Smooth muscle cell (in vitro differentiated cells): ENCODE results near the gene F8A2. TPM values are rescaled to one million over a fixed set of nuclear protein-coding genes. Genes with fewer than 3 reads are reported as not detected.
"Not testable (repeated sequence)": the region's sequence is repeated elsewhere in the genome, so short reads cannot be mapped to it uniquely, and the experiment has no call there.

Experiments used
- DNase-seq: peaks from one replicate; lab custom pipeline; 2025; ENCODE audit not compliant: unreplicated experiment; lab: John Stamatoyannopoulos, UW
- H2AFZ ChIP-seq: fragments of 200-600 bp; sonication (generic); 2 replicates; pipeline ENCODE4 v1.6.0; 2016; ENCODE audit warnings: antibody characterized with exemption, low read depth, mild to moderate bottlenecking
- H3F3A ChIP-seq: fragments of 200-600 bp; sonication (generic); 2 replicates; pipeline ENCODE4 v1.6.0; 2017; ENCODE audit warnings: antibody characterized with exemption, low read depth
- H3K27ac ChIP-seq: fragments of 200-600 bp; sonication (generic); 2 replicates; pipeline ENCODE4 v1.5.1; 2016; ENCODE audit warnings: low read depth, mild to moderate bottlenecking
- H3K27me3 ChIP-seq: fragments of 200-600 bp; sonication (generic); 2 replicates; pipeline ENCODE4 v1.6.1; 2016; ENCODE audit warnings: low read depth, mild to moderate bottlenecking
- H3K36me3 ChIP-seq: fragments of 200-600 bp; sonication (generic); 2 replicates; pipeline ENCODE4 v1.5.1; 2016; ENCODE audit warnings: low read depth
- H3K4me1 ChIP-seq: fragments of 200-600 bp; sonication (generic); 2 replicates; pipeline ENCODE4 v1.5.1; 2016; ENCODE audit warnings: low read depth
- H3K4me2 ChIP-seq: fragments of 200-600 bp; sonication (generic); 2 replicates; pipeline ENCODE4 v1.6.0; 2016; ENCODE audit warnings: mild to moderate bottlenecking
- H3K4me3 ChIP-seq: fragments of 200-600 bp; sonication (generic); 2 replicates; pipeline ENCODE4 v1.5.1; 2016; ENCODE audit warnings: mild to moderate bottlenecking
- H3K79me2 ChIP-seq: fragments of 200-600 bp; sonication (generic); 2 replicates; pipeline ENCODE4 v1.6.0; 2016; ENCODE audit warnings: low read depth, mild to moderate bottlenecking
- H3K9ac ChIP-seq: fragments of 200-600 bp; sonication (generic); 2 replicates; pipeline ENCODE4 v1.6.0; 2016; ENCODE audit warnings: low read depth
- H3K9me3 ChIP-seq: fragments of 200-600 bp; sonication (generic); replicated peaks from 2 replicates; pipeline ENCODE4 v1.5.1; 2016; ENCODE audit warnings: low read depth
- H4K20me1 ChIP-seq: fragments of 200-600 bp; sonication (generic); 2 replicates; pipeline ENCODE4 v1.6.0; 2016; ENCODE audit warnings: low read depth
- CTCF ChIP-seq: fragments of 200-600 bp; sonication (generic); IDR thresholded peaks from 2 replicates; pipeline ENCODE4 v1.5.1; 2017; ENCODE audit warnings: borderline replicate concordance, mild to moderate bottlenecking, antibody characterized with exemption; ENCODE audit not compliant: insufficient read depth, poor library complexity, severe bottlenecking
- WGBS: methylation state at CpG from one replicate; pipeline ENCODE4 v1.1.7; 2016; ENCODE audit warnings: low lambda C conversion rate; 5-methylcytosine and 5-hydroxymethylcytosine counted together
- polyA plus RNA-seq: library from polyadenylated mRNA; unstranded; fragments of >200 nt; fragmentation: Nextera tagmentation; extraction: Ambion mirVana; gene quantifications from 2 replicates; pipeline ENCODE4 v1.2.1, GENCODE V29; 2016
- total RNA-seq: library from RNA; depleted of rRNA; stranded (reverse); fragments of >200 nt; gene quantifications from 2 replicates; pipeline ENCODE4 v1.2.3, GENCODE V29; 2014

F8A2 gene
- total RNA-seq (not detected in 2 replicates), polyA plus RNA-seq (not detected in 2 replicates)

GRCh38 chrX:155381843-155382528, at the start of gene F8A2:
F8A2 (plus strand) TSS chrX:155382095; CDS start chrX:155382115, 20 bp downstream.
- not testable (repeated sequence) for H3K4me3 ChIP-seq, H3K9me3 ChIP-seq, H4K20me1 ChIP-seq, H2AFZ ChIP-seq, H3K9ac ChIP-seq, H3K4me1 ChIP-seq, H3K27me3 ChIP-seq, H3K27ac ChIP-seq, H3K36me3 ChIP-seq, H3K4me2 ChIP-seq, DNase-seq, H3K79me2 ChIP-seq, H3F3A ChIP-seq
- no CpG with 5 or more reads among the region's 90 CpGs for WGBS

DNA sequence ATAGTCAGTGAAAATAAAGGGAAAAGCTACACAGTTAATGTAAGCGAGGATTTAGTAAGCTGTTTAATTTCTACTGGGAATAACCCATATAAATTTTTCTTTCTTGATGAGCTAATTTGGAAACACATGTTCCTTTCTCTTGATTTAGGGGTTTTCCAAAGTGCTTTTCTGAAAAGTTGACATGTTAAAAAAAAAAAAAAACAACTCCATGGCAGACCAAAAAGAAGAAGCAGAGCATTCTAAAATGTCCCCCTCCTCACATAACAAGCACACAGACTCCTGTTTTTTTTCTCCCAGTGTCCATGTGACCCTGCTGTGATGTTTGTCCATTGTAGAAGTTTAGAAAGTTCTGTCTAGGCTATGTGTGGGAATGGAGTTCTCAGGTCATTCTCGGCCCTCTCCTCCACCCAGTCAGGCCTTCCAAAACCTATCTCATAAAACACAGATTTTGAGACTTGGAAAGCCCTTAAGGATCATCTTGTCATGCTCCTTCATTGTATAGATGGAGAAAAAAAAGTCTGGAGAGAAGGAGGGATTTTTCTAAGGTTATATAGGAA, 48.3 kb upstream of the F8A2 start:
- Histone ChIP-seq H3K9ac (no peak overlapping the region), H3K9me3 (no peaks in the 10 kb centered on the region), H3K36me3 (no peaks in the 10 kb centered on the region), H2AFZ (no peak overlapping the region), H3K4me2 (no peak overlapping the region), H3K27me3 (no peaks in the 10 kb centered on the region), H3F3A (no peaks in the 10 kb centered on the region), H4K20me1 (no peaks in the 10 kb centered on the region), H3K79me2 (no peaks in the 10 kb centered on the region), H3K27ac (no peak overlapping the region), H3K4me3 (no peak overlapping the region), H3K4me1 (no peaks in the 10 kb centered on the region)
- DNase-seq, result no peak
- WGBS, result 79% methylated on average over 2 of the region's 2 CpGs
- TF ChIP-seq CTCF, result no peak

DNA sequence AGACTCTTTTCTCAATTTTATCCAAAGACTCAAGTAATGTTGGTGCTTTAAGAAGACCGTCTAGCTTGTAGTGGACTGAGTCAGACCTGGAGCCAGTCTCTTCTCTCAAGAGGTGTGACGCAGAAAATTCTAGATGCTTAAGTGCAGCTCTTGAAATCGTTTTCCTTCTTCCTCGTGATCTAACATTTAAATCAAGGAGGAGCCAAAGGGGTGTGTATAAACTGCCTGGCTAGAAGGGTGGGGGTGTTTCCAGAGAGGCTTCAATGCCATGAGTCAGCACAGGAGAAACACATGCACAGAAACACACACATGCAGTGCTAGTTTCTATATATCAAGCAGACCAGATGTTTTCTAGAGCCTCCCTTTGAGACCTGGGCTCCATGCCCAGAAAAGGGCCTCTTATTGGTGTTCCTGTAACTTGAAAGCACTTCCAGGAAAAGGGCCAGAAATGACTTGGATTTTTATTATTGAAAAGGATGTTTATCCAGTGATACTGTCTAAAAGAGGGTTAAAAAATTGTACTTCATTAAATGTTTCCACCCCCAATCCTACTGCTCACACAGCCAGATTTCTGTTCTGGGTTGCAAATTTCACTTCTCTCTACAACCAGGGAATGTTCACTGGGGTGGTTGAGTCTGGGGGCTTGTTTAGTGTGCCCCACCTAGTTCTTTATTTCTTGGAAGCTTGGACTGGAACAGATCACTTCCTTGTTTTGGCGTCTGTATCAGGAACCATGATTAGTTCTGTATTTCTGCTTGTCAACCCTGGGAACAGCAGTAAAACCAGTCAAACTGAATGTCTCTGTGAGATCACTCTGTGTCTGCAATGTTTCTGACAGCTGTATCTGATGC, 47.2 kb upstream of the F8A2 start, which contains the start of gene CLIC2:
Gene CLIC2 (minus strand): TSS at position 129 of the 851 bp plus-strand sequence. CDS start 187 bp downstream, outside the sequence.
- no peak for TF ChIP-seq CTCF
- WGBS, result 59% methylated on average over 5 of the region's 5 CpGs
- H4K20me1 ChIP-seq, result no peaks in the 10 kb centered on the region
- no peaks in the 10 kb centered on the region for H3K36me3 ChIP-seq
- H3K27ac ChIP-seq, result no peak within 1 kb of the TSS
- H3K4me2 ChIP-seq, result no peak within 1 kb of the TSS
- no peaks in the 10 kb centered on the region for H3K27me3 ChIP-seq
- H3K9ac ChIP-seq, result no peak within 1 kb of the TSS
- H2AFZ ChIP-seq, result no peak within 1 kb of the TSS
- H3K4me3 ChIP-seq, result no peak within 1 kb of the TSS
- no peak for DNase-seq
- no peaks in the 10 kb centered on the region for H3K4me1 ChIP-seq
- H3K79me2 ChIP-seq, result no peaks in the 10 kb centered on the region
- no peaks in the 10 kb centered on the region for H3K9me3 ChIP-seq
- no peaks in the 10 kb centered on the region for H3F3A ChIP-seq

DNA sequence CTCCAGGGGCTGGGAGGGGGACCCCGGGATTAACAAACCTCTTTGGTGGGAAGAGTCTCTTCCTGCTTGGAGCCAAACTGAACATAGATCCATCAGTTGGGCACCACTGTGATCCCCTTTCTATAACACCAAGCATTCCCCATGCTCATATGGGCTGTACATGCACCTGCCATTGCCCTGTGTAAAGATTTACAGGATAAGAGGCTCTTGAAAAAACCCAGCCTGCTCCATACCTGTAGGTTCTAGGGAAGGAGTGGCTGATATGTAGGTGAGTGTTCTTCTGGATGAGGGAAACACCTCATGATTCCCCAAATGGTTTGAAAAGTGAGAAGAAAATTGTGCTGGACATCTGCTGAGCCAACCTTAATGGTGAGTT, 46.6 kb upstream of the F8A2 start:
- not testable (repeated sequence) for H2AFZ ChIP-seq, H3K27me3 ChIP-seq, H3K27ac ChIP-seq, H3K4me3 ChIP-seq, H4K20me1 ChIP-seq, DNase-seq, H3K36me3 ChIP-seq, H3K9ac ChIP-seq, H3K4me1 ChIP-seq, H3K4me2 ChIP-seq, H3K9me3 ChIP-seq, H3K79me2 ChIP-seq, H3F3A ChIP-seq
- 62% methylated on average over 1 of the region's 1 CpG for WGBS

DNA sequence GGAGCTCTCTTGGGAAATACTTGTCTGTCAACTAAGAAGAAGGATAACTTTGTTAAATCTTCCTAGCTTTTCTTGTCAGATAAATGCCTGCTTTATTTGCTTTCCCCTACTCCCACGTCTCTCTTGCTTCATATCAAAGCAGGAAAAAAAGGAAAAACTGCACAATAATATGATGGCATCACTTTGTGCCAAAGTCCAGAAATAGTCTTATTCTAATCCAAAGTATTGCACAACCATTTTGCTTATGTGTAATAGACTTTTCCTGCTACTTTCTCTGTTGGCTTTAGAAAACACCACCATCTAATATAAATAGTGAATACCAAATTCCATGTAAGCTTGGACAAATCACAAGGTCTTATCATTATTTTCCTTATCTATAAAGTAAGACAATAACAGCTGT, 36.2 kb upstream of the F8A2 start:
- H3K27me3 ChIP-seq, DNase-seq, H3K9ac ChIP-seq, H3K9me3 ChIP-seq, H3K36me3 ChIP-seq, H3F3A ChIP-seq, H3K79me2 ChIP-seq, H2AFZ ChIP-seq, H3K4me1 ChIP-seq, H3K27ac ChIP-seq, H3K4me2 ChIP-seq, H4K20me1 ChIP-seq, H3K4me3 ChIP-seq: not testable (repeated sequence)
- no CpG with 5 or more reads among the region's 1 CpG for WGBS

GRCh38 chrX:155349448-155349847, 32.4 kb upstream of the F8A2 start:
- not testable (repeated sequence) for DNase-seq, H3K79me2 ChIP-seq, H3K9me3 ChIP-seq, H3F3A ChIP-seq, H3K4me1 ChIP-seq, H3K27me3 ChIP-seq, H4K20me1 ChIP-seq, H3K36me3 ChIP-seq, H3K27ac ChIP-seq, H3K9ac ChIP-seq, H3K4me2 ChIP-seq, H3K4me3 ChIP-seq, H2AFZ ChIP-seq
- no CpG with 5 or more reads among the region's 4 CpGs for WGBS
